Testis (tissue), 3 donors: ENCODE data around the gene KRT72. TPM values are rescaled to one million over a fixed set of nuclear protein-coding genes. Genes with fewer than 3 reads are reported as not detected.

Source experiments
- DNase-seq: peaks from one replicate; pipeline ENCODE4 v3.0.0-alpha.2; 2019
- H3K27ac ChIP-seq, 2 donors: fragments of 200-600 bp; sonication (generic); one replicate each; pipeline ENCODE4 v1.5.1; 2019
- H3K27me3 ChIP-seq: fragments of 200-600 bp; sonication (generic); one replicate; pipeline ENCODE4 v1.5.1; 2019
- H3K36me3 ChIP-seq: fragments of 200-600 bp; sonication (generic); one replicate; pipeline ENCODE4 v1.5.1; 2017; ENCODE audit warnings: low read depth; ENCODE audit errors: missing control alignments
- H3K4me1 ChIP-seq: fragments of 200-600 bp; sonication (generic); one replicate; pipeline ENCODE4 v1.5.1; 2019
- H3K4me3 ChIP-seq, 2 donors: fragments of 200-600 bp; sonication (generic); one replicate each; pipeline ENCODE4 v1.5.1; 2017 to 2019
- H3K9me3 ChIP-seq: fragments of 200-600 bp; sonication (generic); one replicate; pipeline ENCODE4 v1.5.1; 2017
- CTCF ChIP-seq, 3 experiments: fragments of 450-650 bp in 2 of 3; fragments of 200-600 bp in 1 of 3; sonication (generic) in 1 of 3; IDR thresholded peaks; one replicate each; pipeline ENCODE4 v1.5.1; 2016 to 2019; ENCODE audit warnings: antibody characterized with exemption in 3 of 3, mild to moderate bottlenecking in 2 of 3, moderate library complexity in 1 of 3
- POLR2A ChIP-seq: fragments of 450-650 bp; IDR thresholded peaks from one replicate; pipeline ENCODE4 v1.6.1; 2017; ENCODE audit warnings: antibody characterized with exemption, mild to moderate bottlenecking, moderate library complexity
- WGBS, 2 donors: methylation state at CpG; one replicate each; pipeline ENCODE4 v1.1.5; 2018; 5-methylcytosine and 5-hydroxymethylcytosine counted together
- intact Hi-C: fragments of 100-400 bp; cut with DNase I; formaldehyde crosslinking; loops from one replicate; pipeline ENCODE4 v1.15.1; 2023; ENCODE audit warnings: low total_unique reads
- polyA plus RNA-seq: library from polyadenylated mRNA; stranded (reverse); fragments of 350-450 nt; fragmentation: Illumina TruSeq; extraction: RNeasy Lipid Tissue Mini Kit (QIAGEN cat#74804); gene quantifications from one replicate; pipeline ENCODE4 v1.2.3, GENCODE V29; 2014; ENCODE audit warnings: low read depth, low replicate concordance; ENCODE audit not compliant: insufficient read depth
- total RNA-seq, 2 donors: library from RNA; depleted of rRNA; stranded (reverse); fragments of >200 nt; gene quantifications; one replicate each; pipeline ENCODE4 v1.2.3, GENCODE V29; 2016

Gene KRT72
- total and polyA plus RNA-seq, 3 donors from 2014 or later: 11.7 to 85.0 (median 16.5) TPM

GRCh38 chr12:52628841-52629240 lies 27.6 kb upstream of the KRT72 start:
- intact Hi-C loops: no loop called here
- TF ChIP-seq POLR2A (no peak), CTCF (IDR thresholded peaks at IDR 0.05) (no peak)
- no peaks in the 10 kb centered on the region for H3K36me3 ChIP-seq
- no peak for DNase-seq
- WGBS, 2 donors: 91 to 93% methylated on average over 2 of the region's 2 CpGs
- H3K4me3 ChIP-seq: no peak overlapping the region
- no peak overlapping the region for H3K27ac ChIP-seq
- peaks cover 3% of the 10 kb centered on the region for H3K4me1 ChIP-seq
- H3K27me3 ChIP-seq: no peaks in the 10 kb centered on the region
- no peaks in the 10 kb centered on the region for H3K9me3 ChIP-seq

GRCh38 chr12:52628111-52628507 lies 26.8 kb upstream of the KRT72 start:
- H3K27ac ChIP-seq: no peak overlapping the region
- TF ChIP-seq POLR2A (no peak), CTCF (IDR thresholded peaks at IDR 0.05) (no peak)
- H3K4me1 ChIP-seq: peaks cover 3% of the 10 kb centered on the region
- no peaks in the 10 kb centered on the region for H3K9me3 ChIP-seq
- intact Hi-C loops: no loop called here
- H3K4me3 ChIP-seq: no peak overlapping the region
- no peaks in the 10 kb centered on the region for H3K36me3 ChIP-seq
- H3K27me3 ChIP-seq: no peaks in the 10 kb centered on the region
- DNase-seq: no peak
- 82 to 87% methylated on average over 4 of the region's 4 CpGs for WGBS, 2 donors

GRCh38 chr12:52627395-52628110 lies 26.3 kb upstream of the KRT72 start:
- H3K9me3 ChIP-seq: no peaks in the 10 kb centered on the region
- H3K27me3 ChIP-seq: no peaks in the 10 kb centered on the region
- intact Hi-C loops: no loop called here
- H3K36me3 ChIP-seq: no peaks in the 10 kb centered on the region
- H3K4me3 ChIP-seq: no peak overlapping the region
- no peaks in the 10 kb centered on the region for H3K4me1 ChIP-seq
- WGBS, 2 donors: 72 to 84% methylated on average over 2 of the region's 2 CpGs
- no peak for DNase-seq
- no peak overlapping the region for H3K27ac ChIP-seq
- TF ChIP-seq POLR2A: no peak
- TF ChIP-seq CTCF (IDR thresholded peaks at IDR 0.05): no peak

- DNase-seq: no peak
- H3K9me3 ChIP-seq: no peaks in the 10 kb centered on the region
- H3K27me3 ChIP-seq: no peaks in the 10 kb centered on the region
- intact Hi-C loops: no loop called here
- TF ChIP-seq POLR2A (no peak), CTCF (IDR thresholded peaks at IDR 0.05) (no peak)
- 81 to 94% methylated on average over 5 of the region's 5 CpGs for WGBS, 2 donors
- H3K36me3 ChIP-seq: no peaks in the 10 kb centered on the region
- no peak overlapping the region for H3K27ac ChIP-seq
- H3K4me1 ChIP-seq: no peaks in the 10 kb centered on the region
- no peak overlapping the region for H3K4me3 ChIP-seq
Measured at GRCh38 chr12:52622349-52622748, 21.1 kb upstream of the KRT72 start.

- 71 to 79% methylated on average over 2 of the region's 2 CpGs for WGBS, 2 donors
- Histone ChIP-seq H3K9me3 (no peaks in the 10 kb centered on the region), H3K4me3 (no peak overlapping the region), H3K27me3 (no peaks in the 10 kb centered on the region), H3K27ac (no peak overlapping the region), H3K4me1 (no peaks in the 10 kb centered on the region), H3K36me3 (no peaks in the 10 kb centered on the region)
- intact Hi-C loops: no loop called here
- no peak for DNase-seq
- TF ChIP-seq CTCF (IDR thresholded peaks at IDR 0.05) (no peak), POLR2A (no peak)
Measured at GRCh38 chr12:52618866-52619265, 17.6 kb upstream of the KRT72 start.
